HG03342 (cell line): ENCODE results near the gene SDK1.

Experiments used
- ATAC-seq: cut with Tn5 transposase; IDR thresholded peaks from one replicate; pipeline ENCODE4 v1.9.1; 2021; ENCODE audit warnings: mild to moderate bottlenecking, moderate library complexity; ENCODE audit not compliant: unreplicated experiment

Gene SDK1

GRCh38 chr7:3283130-3283704 is 17.8 kb upstream of the SDK1 start:
- ATAC-seq: no peak

GRCh38 chr7:3285652-3286051 is 15.4 kb upstream of the SDK1 start:
- ATAC-seq: no peak

- ATAC-seq: no peak
These were observed 11.1 kb upstream of the SDK1 start for GRCh38 chr7:3289996-3290395.

- no peak for ATAC-seq
These were observed 8.4 kb upstream of the SDK1 start for GRCh38 chr7:3292694-3293093.

DNA sequence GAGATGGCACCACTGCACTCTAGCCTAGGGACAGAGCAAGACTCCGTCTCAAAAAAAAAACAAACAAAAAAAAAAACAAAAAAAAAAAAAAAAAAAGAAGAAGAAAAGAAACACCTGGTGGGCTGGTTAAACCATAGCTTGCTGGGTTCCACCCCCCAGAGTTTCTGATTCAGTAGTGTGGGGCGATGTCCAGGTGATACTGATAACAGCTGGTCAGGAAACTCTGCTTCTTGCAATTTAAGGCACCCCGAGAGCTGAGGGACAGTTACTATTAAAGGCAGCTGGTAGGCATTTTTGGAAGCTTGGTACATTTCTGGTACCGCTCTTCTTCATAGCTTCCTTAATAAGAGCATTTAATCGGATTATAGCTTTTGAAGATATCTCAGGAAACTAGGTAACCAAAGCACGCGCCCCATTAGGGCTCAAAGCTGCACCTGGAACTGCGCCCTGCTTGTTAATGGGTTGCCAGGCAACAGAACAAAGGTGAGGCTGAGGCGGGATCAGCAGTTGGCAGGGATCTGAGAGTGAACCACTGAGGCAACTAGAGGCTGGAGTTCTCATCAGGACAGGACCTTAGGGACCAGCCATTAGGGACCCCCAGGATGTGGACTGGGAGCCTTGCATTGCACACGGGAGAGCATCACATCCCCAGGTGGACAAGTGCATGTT is 6.5 kb upstream of the SDK1 start:
- no peak for ATAC-seq

- ATAC-seq: no peak
These were observed 3.8 kb upstream of the SDK1 start for GRCh38 chr7:3297105-3297819.

GRCh38 chr7:3300221-3300650 is 816 bp upstream of the SDK1 start:
- no peak for ATAC-seq

- peak; percentile 14 for ATAC-seq
These were observed 338 bp downstream of the SDK1 start for GRCh38 chr7:3301449-3301731.

DNA sequence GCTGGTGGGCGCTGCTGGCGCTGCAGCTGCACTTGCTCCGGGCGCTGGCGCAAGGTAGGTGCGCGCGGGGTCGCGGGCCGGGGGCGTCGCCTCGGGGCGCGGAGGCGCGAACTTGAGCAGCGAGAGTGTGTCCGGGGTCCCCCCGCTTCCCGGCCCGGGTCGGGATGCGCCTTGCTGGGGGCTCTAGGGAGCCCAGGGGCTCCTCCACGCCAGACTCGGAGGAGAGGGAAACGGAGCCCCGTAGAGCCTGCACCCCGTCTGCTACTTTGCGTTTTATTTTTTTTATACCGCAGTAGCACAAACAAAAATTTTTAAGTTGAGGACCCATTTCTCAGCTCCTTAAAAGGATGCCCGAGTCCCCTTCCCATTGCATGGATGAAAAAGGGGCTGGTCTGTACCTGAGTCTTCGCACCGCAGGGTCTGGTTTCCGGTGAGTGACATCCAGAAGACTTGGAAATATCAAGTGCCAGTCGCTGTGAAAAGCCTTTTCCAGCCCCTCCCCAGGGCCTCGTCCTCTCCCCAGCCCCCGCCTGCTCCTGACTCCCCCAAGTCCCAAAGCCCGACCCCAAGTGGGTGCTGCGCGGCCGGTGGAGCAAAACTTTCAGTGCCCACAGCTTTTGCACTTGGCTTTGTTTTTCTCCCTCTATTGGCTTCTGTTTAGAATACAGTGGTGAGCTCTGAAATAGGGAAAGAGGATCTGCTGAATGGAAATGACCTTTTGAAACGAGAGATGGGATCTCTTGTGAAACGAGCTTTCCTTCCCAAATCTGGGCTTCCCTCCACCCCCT is 973 bp downstream of the SDK1 start:
- ATAC-seq: no peak

DNA sequence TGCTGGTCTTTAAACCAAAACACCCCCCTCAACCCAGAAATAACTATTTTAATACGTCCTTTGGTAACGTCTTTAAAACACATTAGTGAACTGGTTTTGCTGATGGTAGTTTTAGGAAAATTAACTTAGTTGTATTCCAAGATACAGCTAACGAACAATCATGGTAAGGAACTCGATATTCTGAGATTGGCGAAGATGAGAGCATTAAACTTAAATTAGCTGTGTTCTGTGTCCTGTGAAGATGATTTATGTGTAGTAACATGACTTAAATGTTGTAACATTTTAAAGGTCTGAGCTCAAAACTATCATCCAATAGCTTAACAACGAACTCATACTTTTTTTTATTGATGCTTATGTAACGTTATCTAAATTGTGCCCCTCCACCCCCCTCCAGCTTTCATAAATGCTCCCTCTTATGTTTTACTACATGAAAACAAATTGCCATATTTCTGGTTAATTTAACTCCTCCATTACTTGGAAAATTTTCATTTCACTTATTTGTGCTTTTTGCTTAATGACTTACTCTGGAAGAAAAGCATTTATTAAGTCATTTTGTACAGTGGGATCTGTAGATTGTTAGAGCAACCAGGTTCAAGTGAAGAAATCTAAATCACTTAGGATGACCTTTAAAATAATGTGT is 1.7 kb downstream of the SDK1 start:
- ATAC-seq: no peak

GRCh38 chr7:3304131-3304530 is 3.1 kb downstream of the SDK1 start:
- ATAC-seq: no peak

DNA sequence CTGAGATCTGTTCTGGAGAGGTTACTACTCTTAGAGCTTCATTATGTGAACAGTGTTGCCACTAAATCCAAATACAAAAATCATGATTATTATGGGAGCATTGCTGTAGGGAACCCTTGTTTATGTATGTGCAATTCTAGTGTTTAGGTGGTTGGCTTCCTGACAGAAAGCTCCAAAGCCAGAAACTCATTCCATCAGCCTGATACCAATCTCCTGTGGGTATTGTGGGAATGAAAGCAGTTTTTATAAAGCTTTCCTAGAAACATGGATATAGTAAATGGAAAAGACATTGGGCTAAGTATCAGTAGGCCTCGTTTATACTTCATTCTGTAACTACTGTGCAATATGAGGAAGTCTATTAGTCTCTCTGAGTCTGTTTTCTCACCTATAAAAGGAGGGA is 6.4 kb downstream of the SDK1 start:
- no peak for ATAC-seq

GRCh38 chr7:3309140-3309539 is 8.1 kb downstream of the SDK1 start:
- no peak for ATAC-seq

- ATAC-seq: no peak
These were observed 8.9 kb downstream of the SDK1 start for GRCh38 chr7:3309956-3310355.

- no peak for ATAC-seq
These were observed 9.8 kb downstream of the SDK1 start for GRCh38 chr7:3310884-3311283.

- ATAC-seq: no peak
These were observed 11.5 kb downstream of the SDK1 start for GRCh38 chr7:3312583-3312982.

GRCh38 chr7:3318874-3319273 is 17.8 kb downstream of the SDK1 start:
- no peak for ATAC-seq

GRCh38 chr7:3321206-3321605 is 20.2 kb downstream of the SDK1 start:
- ATAC-seq: no peak

DNA sequence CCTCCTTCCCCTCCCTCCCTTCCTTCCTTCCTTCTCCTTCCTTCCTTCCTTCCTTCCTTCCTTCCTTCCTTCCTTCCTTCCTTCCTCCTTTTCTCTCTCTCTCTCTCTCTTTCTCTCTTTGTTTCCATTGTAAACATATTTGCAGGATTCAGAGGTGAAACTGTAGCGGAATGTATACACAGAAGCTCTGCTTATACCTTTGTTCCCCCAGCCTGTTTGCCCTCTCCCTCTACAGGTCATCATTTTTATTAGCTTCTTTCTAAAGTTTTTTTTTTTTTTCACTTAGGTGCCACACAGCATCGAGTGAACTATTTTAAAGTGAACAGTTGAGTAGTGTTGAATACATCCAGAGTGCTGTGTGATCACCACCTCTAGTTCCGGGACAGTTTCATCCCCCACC is 20.7 kb downstream of the SDK1 start:
- no peak for ATAC-seq

DNA sequence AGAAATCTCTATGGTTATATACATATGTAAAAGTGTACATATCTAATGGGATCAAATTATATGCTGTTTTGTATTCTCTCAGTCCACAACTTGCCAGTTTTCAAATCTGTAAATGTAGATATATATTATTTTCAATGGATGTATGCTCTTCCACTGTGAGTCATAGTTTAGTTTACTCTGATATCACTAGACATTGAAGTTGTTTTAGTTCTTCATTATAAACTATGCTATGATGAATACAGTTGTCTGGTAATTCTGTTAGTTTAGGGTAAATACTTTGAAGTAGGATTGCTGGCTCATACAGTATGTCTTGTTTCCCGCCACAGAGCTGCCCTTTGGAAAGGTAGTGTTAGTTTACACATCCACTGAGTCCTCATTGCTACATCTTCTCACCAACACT is 25.2 kb downstream of the SDK1 start:
- ATAC-seq: no peak

DNA sequence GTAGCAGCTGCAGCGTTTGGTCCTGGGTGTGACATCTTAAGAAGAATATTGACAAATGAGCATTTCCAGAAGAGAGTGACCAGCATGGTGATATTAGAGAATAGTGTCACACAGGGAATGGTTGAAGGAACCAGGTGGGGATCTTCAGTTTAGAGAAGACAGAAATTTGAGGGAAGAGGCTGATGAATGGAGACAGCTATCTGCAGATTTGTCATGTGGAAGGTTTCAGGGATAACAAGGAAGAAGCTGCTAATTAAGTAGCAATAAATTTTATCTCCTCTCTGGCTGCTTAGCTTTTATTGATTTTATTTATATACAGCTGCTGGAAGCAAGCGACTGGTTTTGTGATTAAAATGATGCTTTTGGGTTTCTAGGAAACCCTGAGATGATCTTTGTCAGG is 26.0 kb downstream of the SDK1 start:
- ATAC-seq: no peak
